Liver (tissue), 3 donors: ENCODE results near the gene CHRNA9.

Experiments used
- CTCF ChIP-seq: fragments of 150-350 bp; IDR thresholded peaks from 2 replicates; pipeline ENCODE4 v1.5.1; 2017; ENCODE audit warnings: improper control_type of control experiment, low read depth, low read length; ENCODE audit not compliant: missing input control
- EGR1 ChIP-seq, 2 donors: IDR thresholded peaks; 2 replicates each; pipeline ENCODE4 v1.6.1; 2016 to 2018; ENCODE audit warnings: antibody characterized with exemption in 2 of 2, low read depth in 2 of 2
- JUND ChIP-seq, 2 donors: IDR thresholded peaks; 2 replicates each; pipeline ENCODE4 v1.6.1; 2016; ENCODE audit warnings: antibody characterized with exemption in 2 of 2
- MAX ChIP-seq: IDR thresholded peaks from 2 replicates; pipeline ENCODE4 v1.6.1; 2016; ENCODE audit warnings: antibody characterized with exemption
- RAD21 ChIP-seq, 2 donors: IDR thresholded peaks; 2 replicates each; pipeline ENCODE4 v1.6.1; 2016; ENCODE audit warnings: antibody characterized with exemption in 2 of 2, mild to moderate bottlenecking in 2 of 2
- REST ChIP-seq: IDR thresholded peaks from 2 replicates; pipeline ENCODE4 v1.6.1; 2016; ENCODE audit warnings: antibody characterized with exemption, mild to moderate bottlenecking
- RXRA ChIP-seq, 2 donors: IDR thresholded peaks; 2 replicates each; pipeline ENCODE4 v1.6.1; 2017 to 2018; ENCODE audit warnings: antibody characterized with exemption in 2 of 2, mild to moderate bottlenecking in 1 of 2
- SP1 ChIP-seq: IDR thresholded peaks from 2 replicates; pipeline ENCODE4 v1.6.1; 2018; ENCODE audit warnings: antibody characterized with exemption, mild to moderate bottlenecking
- TAF1 ChIP-seq: conservative IDR thresholded peaks from 2 replicates; pipeline ENCODE4 v1.6.1; 2016; ENCODE audit warnings: antibody characterized with exemption, mild to moderate bottlenecking
- YY1 ChIP-seq: IDR thresholded peaks from 2 replicates; pipeline ENCODE4 v1.6.1; 2016; ENCODE audit warnings: antibody characterized with exemption, mild to moderate bottlenecking
- ZBTB33 ChIP-seq: IDR thresholded peaks from 2 replicates; pipeline ENCODE4 v1.6.1; 2016; ENCODE audit warnings: antibody characterized with exemption
- donor health status: healthy.
- donor health status: healthy.

GRCh38 chr4:40334591-40335524, at the start of gene CHRNA9:
- TF ChIP-seq SP1 (no peak), CTCF (no peak), YY1 (no peak), EGR1 (IDR thresholded peaks at IDR 0.05; ENCODE audit: low read depth in 2 of 2) (no peak), TAF1 (no peak), RAD21 (IDR thresholded peaks at IDR 0.05) (no peak), JUND (IDR thresholded peaks at IDR 0.05) (no peak), MAX (no peak), REST (no peak), ZBTB33 (no peak), RXRA (IDR thresholded peaks at IDR 0.05) (no peak)
